Hippocampal formation (tissue), 2 donors: Measurements from ENCODE around the gene OAF.
"Not testable (repeated sequence)": the region's sequence is repeated elsewhere in the genome, so short reads cannot be mapped to it uniquely, and the experiment has no call there.

Experiments used
- DNase-seq, 2 donors: peaks; one replicate each; lab custom pipeline; 2025; lab: John Stamatoyannopoulos, UW

OAF gene

GRCh38 chr11:120240866-120241265 lies 30.0 kb downstream of the OAF start:
- no peak for DNase-seq

GRCh38 chr11:120241277-120241676 lies 30.4 kb downstream of the OAF start:
- no peak for DNase-seq

GRCh38 chr11:120243221-120243620 lies 32.4 kb downstream of the OAF start:
- DNase-seq = no peak

- DNase-seq = no peak
Measured at GRCh38 chr11:120244476-120245365, 33.9 kb downstream of the OAF start.

GRCh38 chr11:120245434-120245833 lies 34.6 kb downstream of the OAF start:
- no peak for DNase-seq

- DNase-seq = no peak
Measured at GRCh38 chr11:120248551-120249278, 37.9 kb downstream of the OAF start.

- no peak for DNase-seq
Measured at GRCh38 chr11:120249279-120250262, 38.7 kb downstream of the OAF start.

- DNase-seq = not testable (repeated sequence)
Measured at GRCh38 chr11:120253377-120253776, 42.5 kb downstream of the OAF start.

GRCh38 chr11:120254788-120255518 lies 44.1 kb downstream of the OAF start:
- DNase-seq = no peak

GRCh38 chr11:120255519-120255866 lies 44.7 kb downstream of the OAF start:
- no peak for DNase-seq

- no peak for DNase-seq
Measured at GRCh38 chr11:120256178-120256577, 45.3 kb downstream of the OAF start.

- DNase-seq = no peak
Measured at GRCh38 chr11:120256779-120257178, 45.9 kb downstream of the OAF start.

- no peak for DNase-seq
Measured at GRCh38 chr11:120257346-120257745, 46.5 kb downstream of the OAF start.

GRCh38 chr11:120258661-120259060 lies 47.8 kb downstream of the OAF start:
- DNase-seq = no peak

GRCh38 chr11:120259241-120259640 lies 48.4 kb downstream of the OAF start:
- no peak for DNase-seq

- no peak for DNase-seq
Measured at GRCh38 chr11:120259988-120260565, 49.2 kb downstream of the OAF start.

- no peak for DNase-seq
Measured at GRCh38 chr11:120260616-120261015, 49.8 kb downstream of the OAF start.

- no peak for DNase-seq
Measured at GRCh38 chr11:120261321-120261720, 50.5 kb downstream of the OAF start.

- DNase-seq = no peak
Measured at GRCh38 chr11:120261931-120262330, 51.1 kb downstream of the OAF start.

- no peak for DNase-seq
Measured at GRCh38 chr11:120267319-120267718, 56.5 kb downstream of the OAF start.

GRCh38 chr11:120268686-120269085 lies 57.9 kb downstream of the OAF start:
- no peak for DNase-seq
